Thyroid gland (tissue), 4 donors: ENCODE results near the gene UPF1. TPM values are rescaled to one million over a fixed set of nuclear protein-coding genes. Genes with fewer than 3 reads are reported as not detected.

Source experiments
- DNase-seq, 2 donors: peaks; one replicate each; pipeline ENCODE4 v3.0.0-alpha.2; 2019
- H3K27ac ChIP-seq, 3 donors: fragments of 200-600 bp; sonication (generic); 1 replicate in 2 of 3; 2 replicates in 1 of 3; pipeline ENCODE4 v1.5.1; 2016 to 2019; ENCODE audit warnings: mild to moderate bottlenecking in 1 of 3, moderate library complexity in 1 of 3
- H3K27me3 ChIP-seq: fragments of 200-600 bp; sonication (generic); one replicate; pipeline ENCODE4 v1.5.1; 2019
- H3K36me3 ChIP-seq, 2 donors: fragments of 200-600 bp; sonication (generic); one replicate each; pipeline ENCODE4 v1.5.1; 2016 to 2019
- H3K4me1 ChIP-seq, 2 donors: fragments of 200-600 bp; sonication (generic); one replicate each; pipeline ENCODE4 v1.5.1; 2017 to 2019
- H3K4me3 ChIP-seq, 3 donors: fragments of 200-600 bp; sonication (generic); replicated peaks in 1 of 3; 1 replicate in 2 of 3; 2 replicates in 1 of 3; pipeline ENCODE4 v1.5.1; 2016; ENCODE audit warnings: mild to moderate bottlenecking in 1 of 3
- H3K9me3 ChIP-seq: fragments of 200-600 bp; sonication (generic); one replicate; pipeline ENCODE4 v1.5.1; 2017
- POLR2A ChIP-seq, 2 donors: fragments of 450-650 bp; IDR thresholded peaks; one replicate each; pipeline ENCODE4 v1.6.1; 2017; ENCODE audit warnings: antibody characterized with exemption in 2 of 2, mild to moderate bottlenecking in 2 of 2, moderate library complexity in 1 of 2
- WGBS, 2 donors: methylation state at CpG; one replicate each; pipeline ENCODE4 v1.1.5; 2017; 5-methylcytosine and 5-hydroxymethylcytosine counted together
- intact Hi-C: fragments of 100-400 bp; cut with DNase I; formaldehyde crosslinking; loops from one replicate; pipeline ENCODE4 v1.15.1; 2023
- total RNA-seq, 4 donors: library from RNA; depleted of rRNA; stranded (reverse); fragments of >200 nt; gene quantifications; one replicate each; pipeline ENCODE4 v1.2.3, GENCODE V29; 2016
- TF ChIP-seq, protein P1 (sequence below), 6 experiments: fragments of 200-600 bp in 3 of 6; fragments of 450-650 bp in 3 of 6; sonication (generic) in 3 of 6; IDR thresholded peaks; one replicate each; pipeline ENCODE4 v1.5.1; 2016 to 2019; ENCODE audit warnings: antibody characterized with exemption in 6 of 6, mild to moderate bottlenecking in 2 of 6, inconsistent platforms in 1 of 6, moderate library complexity in 1 of 6

Gene UPF1
- total RNA-seq, 4 donors from 2014 or later, result 56.7 to 122 (median 79.6) TPM

DNA sequence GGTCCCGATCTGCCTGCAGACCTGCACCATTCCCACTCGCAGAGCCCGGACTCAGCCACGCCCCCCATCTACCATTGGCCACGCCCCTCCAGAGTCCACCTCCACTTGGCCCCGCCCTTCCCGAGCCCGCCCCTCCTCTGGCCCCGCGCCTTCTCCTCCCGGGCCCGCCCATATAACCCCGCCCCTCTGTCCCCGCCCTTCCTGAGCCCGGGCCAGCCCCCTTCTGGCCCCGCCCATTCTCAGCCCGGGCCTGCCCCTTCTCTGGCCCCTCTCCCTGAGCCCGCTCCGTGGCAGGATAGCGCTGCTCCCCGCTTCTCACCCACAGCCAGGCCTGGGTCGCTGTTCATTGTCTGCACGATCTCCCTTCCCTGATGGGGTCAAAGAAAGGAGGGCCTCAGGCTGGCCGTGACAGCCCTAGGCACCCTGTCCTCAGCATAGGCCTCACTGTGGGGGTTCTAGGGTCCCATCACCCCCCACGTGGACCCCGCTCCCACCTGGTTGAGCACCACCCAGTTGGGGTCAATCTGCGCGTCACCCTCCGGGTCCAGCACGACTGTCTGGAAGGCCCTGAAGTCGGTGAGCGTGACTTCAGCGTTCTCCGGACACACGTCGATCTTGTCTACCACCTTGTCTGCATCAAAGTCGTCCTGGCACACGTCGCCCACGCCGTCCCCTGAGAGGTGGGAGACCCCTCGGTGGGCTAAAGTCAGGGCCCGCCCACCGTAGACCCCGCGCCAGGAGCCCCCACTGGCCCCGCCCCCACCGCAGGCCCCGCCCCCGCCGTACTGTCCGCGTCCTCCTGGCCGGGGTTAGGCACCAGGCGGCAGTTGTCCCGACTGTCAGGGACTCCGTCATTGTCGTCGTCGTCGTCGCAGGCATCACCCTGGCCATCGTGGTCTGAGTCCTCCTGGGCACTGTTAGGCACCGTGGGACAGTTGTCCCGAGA lies 46.3 kb upstream of the UPF1 start:
- Histone ChIP-seq H3K27ac (no peak overlapping the region), H3K27me3 (peaks cover 29% of the 10 kb centered on the region), H3K4me1 (peaks cover 9 to 38% of the 10 kb centered on the region in 2 donors), H3K4me3 (no peak overlapping the region), H3K9me3 (no peaks in the 10 kb centered on the region), H3K36me3 (no peaks in the 10 kb centered on the region)
- 13 to 15% methylated on average over 20 to 24 of the region's 65 CpGs for WGBS, 2 donors
- intact Hi-C loops, result no loop called here
- no peak for TF ChIP-seq POLR2A (IDR thresholded peaks at IDR 0.05)
- TF ChIP-seq, protein P1, sequence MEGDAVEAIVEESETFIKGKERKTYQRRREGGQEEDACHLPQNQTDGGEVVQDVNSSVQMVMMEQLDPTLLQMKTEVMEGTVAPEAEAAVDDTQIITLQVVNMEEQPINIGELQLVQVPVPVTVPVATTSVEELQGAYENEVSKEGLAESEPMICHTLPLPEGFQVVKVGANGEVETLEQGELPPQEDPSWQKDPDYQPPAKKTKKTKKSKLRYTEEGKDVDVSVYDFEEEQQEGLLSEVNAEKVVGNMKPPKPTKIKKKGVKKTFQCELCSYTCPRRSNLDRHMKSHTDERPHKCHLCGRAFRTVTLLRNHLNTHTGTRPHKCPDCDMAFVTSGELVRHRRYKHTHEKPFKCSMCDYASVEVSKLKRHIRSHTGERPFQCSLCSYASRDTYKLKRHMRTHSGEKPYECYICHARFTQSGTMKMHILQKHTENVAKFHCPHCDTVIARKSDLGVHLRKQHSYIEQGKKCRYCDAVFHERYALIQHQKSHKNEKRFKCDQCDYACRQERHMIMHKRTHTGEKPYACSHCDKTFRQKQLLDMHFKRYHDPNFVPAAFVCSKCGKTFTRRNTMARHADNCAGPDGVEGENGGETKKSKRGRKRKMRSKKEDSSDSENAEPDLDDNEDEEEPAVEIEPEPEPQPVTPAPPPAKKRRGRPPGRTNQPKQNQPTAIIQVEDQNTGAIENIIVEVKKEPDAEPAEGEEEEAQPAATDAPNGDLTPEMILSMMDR (IDR thresholded peaks at IDR 0.05), result no peak
- DNase-seq, result peak; percentile 47 to 50

DNA sequence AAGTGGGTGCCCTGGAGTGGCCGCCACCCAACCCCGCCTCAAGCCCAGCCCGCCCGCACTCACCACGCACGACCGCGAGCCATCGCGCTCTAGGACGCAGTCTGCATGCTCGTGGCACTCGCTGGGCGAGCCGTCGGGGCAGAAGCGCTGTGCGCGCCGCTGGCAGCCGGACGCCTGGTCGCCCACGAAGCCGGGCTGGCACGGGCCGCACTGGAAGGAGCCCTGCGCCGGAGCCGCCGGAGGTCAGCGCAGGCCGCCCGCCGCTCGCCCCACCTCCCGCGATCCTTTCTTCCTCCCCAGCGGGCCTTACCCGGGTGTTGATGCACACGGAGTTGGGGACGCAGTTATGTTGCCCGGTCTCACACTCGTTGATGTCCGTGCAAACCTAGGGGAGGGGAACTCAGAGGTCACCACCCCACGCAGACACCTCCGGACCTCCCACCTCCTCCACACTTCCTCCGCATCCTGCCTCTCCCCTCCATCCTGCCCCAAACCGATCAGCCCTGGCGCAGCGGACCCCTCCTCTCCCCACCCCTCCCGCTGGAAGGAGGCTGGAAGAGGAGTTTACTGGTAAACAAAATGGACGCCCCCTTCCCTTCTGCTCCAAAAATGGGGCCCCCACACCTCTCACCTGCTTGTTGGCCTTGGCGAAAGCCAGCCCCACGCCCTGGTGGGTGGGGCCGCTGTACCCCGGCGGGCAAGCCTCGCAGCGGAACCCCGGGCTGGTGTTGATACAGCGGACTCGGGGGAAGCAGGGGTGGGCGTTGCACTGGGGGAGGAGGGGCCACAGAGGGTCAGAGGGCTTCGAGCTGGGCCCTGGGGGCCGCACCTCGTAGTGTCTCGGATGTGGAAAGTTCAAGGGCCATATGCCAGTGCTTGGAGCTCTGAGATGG lies 43.0 kb upstream of the UPF1 start:
- intact Hi-C loops, result no loop called here
- TF ChIP-seq, protein P1 (IDR thresholded peaks at IDR 0.05), result no peak
- TF ChIP-seq POLR2A (IDR thresholded peaks at IDR 0.05), result no peak
- Histone ChIP-seq H3K9me3 (no peaks in the 10 kb centered on the region), H3K4me1 (peaks cover 14 to 44% of the 10 kb centered on the region in 2 donors), H3K27me3 (peaks cover 38% of the 10 kb centered on the region), H3K36me3 (no peaks in the 10 kb centered on the region), H3K27ac (no peak overlapping the region), H3K4me3 (no peak overlapping the region)
- DNase-seq, result no peak
- WGBS, 2 donors, result 1 to 4% methylated on average over 14 to 23 of the region's 68 CpGs

DNA sequence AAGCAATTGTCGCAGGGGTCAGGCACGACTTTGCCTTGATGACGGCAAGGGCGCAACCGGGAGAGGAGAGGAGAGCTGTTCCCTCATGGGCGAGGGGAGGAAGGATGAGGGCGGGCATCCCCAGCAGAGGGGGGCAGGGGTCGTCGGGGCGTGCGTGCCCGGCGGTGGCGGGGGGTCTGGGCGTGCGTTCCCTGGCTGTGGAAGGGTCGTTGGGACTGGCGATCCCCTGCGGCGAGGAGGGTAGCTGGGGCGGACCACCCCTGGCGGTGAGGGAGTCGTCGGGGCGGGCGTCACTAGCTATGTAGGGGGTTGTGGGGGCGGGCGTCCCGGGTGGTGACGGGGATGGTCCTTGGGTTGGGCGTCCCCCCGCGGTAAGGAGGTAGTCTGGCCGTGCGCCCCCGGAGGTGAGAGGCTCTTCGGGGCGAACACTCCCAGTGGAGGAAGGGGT lies 42.3 kb upstream of the UPF1 start:
- H3K9me3 ChIP-seq, result no peaks in the 10 kb centered on the region
- intact Hi-C loops, result no loop called here
- H3K36me3 ChIP-seq, result no peaks in the 10 kb centered on the region
- H3K27me3 ChIP-seq, result peaks cover 38% of the 10 kb centered on the region
- no peak overlapping the region for H3K27ac ChIP-seq
- peaks cover 14 to 44% of the 10 kb centered on the region in 2 donors for H3K4me1 ChIP-seq
- TF ChIP-seq POLR2A (IDR thresholded peaks at IDR 0.05), result no peak
- TF ChIP-seq, protein P1 (IDR thresholded peaks at IDR 0.05), result no peak
- no peak overlapping the region for H3K4me3 ChIP-seq
- DNase-seq, result no peak
- WGBS, 2 donors, result 5 to 8% methylated on average over 18 to 23 of the region's 38 CpGs

DNA sequence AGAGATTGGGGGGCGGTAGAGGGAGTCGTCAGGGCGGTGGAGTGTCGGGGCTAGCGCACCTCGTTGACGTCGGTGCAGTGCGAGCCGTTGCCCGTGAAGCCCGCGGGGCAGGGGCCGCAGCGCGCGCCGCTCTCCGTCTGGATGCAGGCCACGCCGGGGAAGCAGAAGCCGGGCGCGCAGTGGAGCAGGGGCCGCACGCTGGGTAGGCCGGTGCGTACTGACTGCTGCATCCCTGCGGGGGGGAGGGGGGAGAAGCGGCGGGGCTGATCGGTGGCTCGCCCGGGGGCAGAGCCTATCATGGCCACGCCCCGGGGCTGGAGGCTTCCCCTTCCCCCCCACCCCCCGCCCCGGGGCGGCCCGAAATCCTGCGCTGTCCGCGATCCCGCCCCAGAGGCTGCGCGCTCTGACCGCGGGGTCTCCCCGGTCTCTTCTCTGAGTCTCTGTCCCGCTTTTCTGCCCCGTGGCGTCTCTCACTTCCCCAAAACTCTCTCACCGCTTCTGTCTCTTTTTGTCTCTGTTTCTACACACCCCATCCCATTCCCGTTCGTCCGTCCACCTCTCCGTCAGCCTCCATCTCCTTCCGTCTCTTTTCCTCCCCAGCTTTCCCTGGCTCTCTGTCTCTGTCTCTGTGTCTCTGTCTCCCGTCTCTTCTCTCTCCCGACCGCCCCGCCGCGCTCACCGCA lies 41.7 kb upstream of the UPF1 start:
- Histone ChIP-seq H3K4me1 (peaks cover 14 to 44% of the 10 kb centered on the region in 2 donors), H3K27me3 (peaks cover 38% of the 10 kb centered on the region), H3K4me3 (no peak overlapping the region), H3K27ac (no peak overlapping the region), H3K36me3 (no peaks in the 10 kb centered on the region), H3K9me3 (no peaks in the 10 kb centered on the region)
- TF ChIP-seq POLR2A (IDR thresholded peaks at IDR 0.05), result no peak
- TF ChIP-seq, protein P1 (IDR thresholded peaks at IDR 0.05), result no peak
- 1 to 3% methylated on average over 27 to 30 of the region's 65 CpGs for WGBS, 2 donors
- intact Hi-C loops, result no loop called here
- peak; percentile 23 to 33 for DNase-seq
